Measurements from ENCODE around the gene MYH16. TPM values are rescaled to one million over a fixed set of nuclear protein-coding genes. Genes with fewer than 3 reads are reported as not detected.

MYH16 gene
- total and polyA plus RNA-seq, 2 experiments from 2014 or later: not detected

DNA sequence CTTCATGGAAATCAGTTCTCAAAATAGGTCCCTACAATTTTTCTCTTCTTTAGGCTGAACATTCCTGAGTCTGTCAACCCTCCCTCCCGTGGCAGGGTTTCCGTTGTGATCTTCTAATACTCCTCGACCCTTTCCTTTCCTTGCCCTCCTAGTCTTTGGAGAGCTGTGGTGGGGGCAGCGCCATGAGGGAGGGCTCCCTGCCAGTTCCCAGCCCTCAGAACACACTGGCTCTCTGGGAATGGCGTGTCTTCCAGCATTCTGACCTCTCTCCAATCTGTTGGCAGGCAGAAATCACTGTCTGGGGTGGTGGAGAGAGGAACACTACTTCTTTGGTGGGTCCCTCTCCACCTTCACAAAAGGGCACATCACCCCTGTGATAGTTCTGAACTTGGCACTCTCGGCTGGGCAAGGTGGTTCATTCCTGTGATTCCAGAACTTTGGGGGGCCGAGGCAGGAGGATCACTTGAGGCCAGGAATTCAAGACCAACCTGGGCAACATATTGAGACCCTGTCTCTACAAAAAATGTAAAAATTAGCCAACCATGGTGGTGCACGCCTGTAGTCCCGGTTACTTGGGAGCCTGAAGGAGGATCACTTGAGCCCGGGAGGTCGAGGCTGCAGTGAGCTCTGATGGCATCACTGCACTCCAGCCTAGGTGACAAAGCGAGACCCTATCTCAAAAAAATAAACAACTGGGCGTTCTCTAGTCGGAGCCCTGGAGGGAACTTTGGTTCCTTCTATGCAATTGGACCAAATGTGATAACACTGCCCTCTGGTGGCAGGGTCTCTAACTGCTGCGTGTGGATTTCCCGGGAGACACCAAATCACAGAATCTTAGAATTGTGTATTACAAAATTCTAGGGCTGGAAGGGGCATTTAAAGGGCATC lies 39.9 kb downstream of the MYH16 start:
- Histone ChIP-seq H3K4me1 (ENCODE audit: insufficient read depth) (no peaks in the 10 kb centered on the region), H4K20me1 (replicated peaks; ENCODE audit: insufficient read depth) (no peaks in the 10 kb centered on the region), H3K36me3 (ENCODE audit: insufficient read depth) (no peaks in the 10 kb centered on the region), H3K79me2 (replicated peaks; ENCODE audit: insufficient read depth) (no peaks in the 10 kb centered on the region), H3K9me2 (ENCODE audit: insufficient read depth) (no peaks in the 10 kb centered on the region), H2AFZ (no peak overlapping the region), H3K27me3 (ENCODE audit: insufficient read depth) (no peaks in the 10 kb centered on the region), H3F3A (replicated peaks; ENCODE audit: low read depth) (no peaks in the 10 kb centered on the region), H3K27ac (ENCODE audit: low read depth) (no peak overlapping the region), H3K4me3 (no peak overlapping the region), H3K4me2 (no peak overlapping the region)
- DNase-seq (ENCODE audit: low spot score) (peak; percentile 87), ATAC-seq (peak; percentile 78)
- Mint-ChIP-seq H3K9me3 (peaks cover 4% of the 10 kb centered on the region; the same call in 2 of the 3 replicates), H3K36me3 (ENCODE audit: low read depth) (peaks cover 4% of the 10 kb centered on the region; the same call in 2 of the 3 replicates), H3K27ac (no peak overlapping the region), H3K27me3 (ENCODE audit: insufficient read depth, low read depth, poor library complexity) (peaks cover 6% of the 10 kb centered on the region), H3K4me1 (no peaks in the 10 kb centered on the region), H3K4me3 (no peak overlapping the region)
- TF ChIP-seq CREB1 (CRISPR knock-in tag; IDR thresholded peaks at IDR 0.05; ENCODE audit: low read depth): no peak
- TF ChIP-seq, protein P1, sequence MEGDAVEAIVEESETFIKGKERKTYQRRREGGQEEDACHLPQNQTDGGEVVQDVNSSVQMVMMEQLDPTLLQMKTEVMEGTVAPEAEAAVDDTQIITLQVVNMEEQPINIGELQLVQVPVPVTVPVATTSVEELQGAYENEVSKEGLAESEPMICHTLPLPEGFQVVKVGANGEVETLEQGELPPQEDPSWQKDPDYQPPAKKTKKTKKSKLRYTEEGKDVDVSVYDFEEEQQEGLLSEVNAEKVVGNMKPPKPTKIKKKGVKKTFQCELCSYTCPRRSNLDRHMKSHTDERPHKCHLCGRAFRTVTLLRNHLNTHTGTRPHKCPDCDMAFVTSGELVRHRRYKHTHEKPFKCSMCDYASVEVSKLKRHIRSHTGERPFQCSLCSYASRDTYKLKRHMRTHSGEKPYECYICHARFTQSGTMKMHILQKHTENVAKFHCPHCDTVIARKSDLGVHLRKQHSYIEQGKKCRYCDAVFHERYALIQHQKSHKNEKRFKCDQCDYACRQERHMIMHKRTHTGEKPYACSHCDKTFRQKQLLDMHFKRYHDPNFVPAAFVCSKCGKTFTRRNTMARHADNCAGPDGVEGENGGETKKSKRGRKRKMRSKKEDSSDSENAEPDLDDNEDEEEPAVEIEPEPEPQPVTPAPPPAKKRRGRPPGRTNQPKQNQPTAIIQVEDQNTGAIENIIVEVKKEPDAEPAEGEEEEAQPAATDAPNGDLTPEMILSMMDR (conservative IDR thresholded peaks at IDR 0.05; ENCODE audit: low read depth in 2 of 2): peak; percentile 93 to 98

GRCh38 chr7:99313204-99313573 lies 40.5 kb downstream of the MYH16 start:
- Histone ChIP-seq H3K36me3 (ENCODE audit: insufficient read depth) (no peaks in the 10 kb centered on the region), H3K4me2 (no peak overlapping the region), H3K9me2 (ENCODE audit: insufficient read depth) (no peaks in the 10 kb centered on the region), H2AFZ (no peak overlapping the region), H4K20me1 (replicated peaks; ENCODE audit: insufficient read depth) (no peaks in the 10 kb centered on the region), H3K27me3 (ENCODE audit: insufficient read depth) (no peaks in the 10 kb centered on the region), H3K79me2 (replicated peaks; ENCODE audit: insufficient read depth) (no peaks in the 10 kb centered on the region), H3K4me3 (no peak overlapping the region), H3K27ac (ENCODE audit: low read depth) (no peak overlapping the region), H3K4me1 (ENCODE audit: insufficient read depth) (no peaks in the 10 kb centered on the region), H3F3A (replicated peaks; ENCODE audit: low read depth) (no peaks in the 10 kb centered on the region)
- Mint-ChIP-seq H3K27ac (no peak overlapping the region), H3K36me3 (ENCODE audit: low read depth) (peaks cover 4% of the 10 kb centered on the region; the same call in 2 of the 3 replicates), H3K4me1 (no peaks in the 10 kb centered on the region), H3K9me3 (peaks cover 4% of the 10 kb centered on the region; the same call in 2 of the 3 replicates), H3K4me3 (no peak overlapping the region), H3K27me3 (ENCODE audit: insufficient read depth, low read depth, poor library complexity) (peaks cover 6% of the 10 kb centered on the region)
- ATAC-seq (no peak), DNase-seq (ENCODE audit: low spot score) (no peak)
- no peak for TF ChIP-seq JUNB (IDR thresholded peaks at IDR 0.05; ENCODE audit: unreplicated experiment)
- no peak for TF ChIP-seq EZH2 (IDR thresholded peaks at IDR 0.05; ENCODE audit: low read depth, unreplicated experiment)
- no peak for TF ChIP-seq ZNF114 (CRISPR knock-in tag; IDR thresholded peaks at IDR 0.05)
- TF ChIP-seq ZNF462 (CRISPR knock-in tag; IDR thresholded peaks at IDR 0.05): no peak
- TF ChIP-seq EZH2phosphoT487 (IDR thresholded peaks at IDR 0.05; ENCODE audit: unreplicated experiment): no peak
- TF ChIP-seq ZNF331 (CRISPR knock-in tag; IDR thresholded peaks at IDR 0.05; ENCODE audit: low read depth): no peak
- TF ChIP-seq, protein P1 (conservative IDR thresholded peaks at IDR 0.05; ENCODE audit: low read depth in 2 of 2): no peak
